GM19397 (cell line): Measurements from ENCODE around the gene PTCH2.
"Not testable (repeated sequence)": the region's sequence is repeated elsewhere in the genome, so short reads cannot be mapped to it uniquely, and the experiment has no call there.

Experiments
- ATAC-seq: cut with Tn5 transposase; IDR thresholded peaks from one replicate; pipeline ENCODE4 v1.9.1; 2021; ENCODE audit warnings: mild to moderate bottlenecking, moderate library complexity; ENCODE audit not compliant: unreplicated experiment

The PTCH2 gene

GRCh38 chr1:44805311-44806024 lies 37.6 kb downstream of the PTCH2 start:
- no peak for ATAC-seq

DNA sequence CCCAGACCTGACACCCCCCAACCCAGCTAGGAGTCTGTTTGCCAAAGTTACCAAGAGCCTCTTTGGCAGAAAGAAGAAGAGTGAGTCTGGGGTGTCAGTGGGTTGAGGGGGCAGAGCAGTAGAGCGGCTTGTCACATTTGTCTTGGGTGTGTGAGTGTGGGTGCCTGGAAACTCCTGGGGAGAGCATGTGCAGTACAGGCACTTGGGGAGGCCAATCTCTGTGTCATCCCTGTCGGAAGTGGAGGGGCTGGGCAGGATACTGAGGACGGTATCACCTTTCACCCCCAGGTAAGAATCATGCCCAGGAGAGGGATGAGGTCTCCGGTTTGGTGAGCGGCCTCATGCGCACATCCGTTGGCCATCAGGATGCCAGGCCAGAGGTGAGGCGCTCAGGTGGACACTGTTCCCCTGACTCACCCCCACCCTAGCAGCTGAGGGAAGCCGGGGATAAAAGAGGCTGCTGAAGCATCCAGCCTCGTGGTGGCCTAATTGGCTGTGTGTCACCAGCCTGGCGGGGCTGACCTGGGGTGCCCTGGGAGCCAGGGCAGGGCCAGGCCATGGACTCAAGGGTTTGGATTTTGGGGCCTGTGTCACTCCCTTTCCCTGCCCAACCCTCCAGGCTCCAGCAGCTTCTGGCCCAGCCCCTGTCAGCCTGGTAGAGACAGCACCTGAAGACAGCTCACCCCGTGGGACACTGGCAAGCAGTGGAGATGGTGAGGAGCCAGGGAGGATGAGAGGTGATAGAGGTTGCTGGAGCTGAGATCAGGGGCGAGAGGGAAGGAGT lies 39.5 kb downstream of the PTCH2 start:
- ATAC-seq: no peak

GRCh38 chr1:44803062-44803311 lies 40.1 kb downstream of the PTCH2 start:
- ATAC-seq: no peak

- ATAC-seq: no peak
Observed at GRCh38 chr1:44802306-44803061, 40.6 kb downstream of the PTCH2 start.

DNA sequence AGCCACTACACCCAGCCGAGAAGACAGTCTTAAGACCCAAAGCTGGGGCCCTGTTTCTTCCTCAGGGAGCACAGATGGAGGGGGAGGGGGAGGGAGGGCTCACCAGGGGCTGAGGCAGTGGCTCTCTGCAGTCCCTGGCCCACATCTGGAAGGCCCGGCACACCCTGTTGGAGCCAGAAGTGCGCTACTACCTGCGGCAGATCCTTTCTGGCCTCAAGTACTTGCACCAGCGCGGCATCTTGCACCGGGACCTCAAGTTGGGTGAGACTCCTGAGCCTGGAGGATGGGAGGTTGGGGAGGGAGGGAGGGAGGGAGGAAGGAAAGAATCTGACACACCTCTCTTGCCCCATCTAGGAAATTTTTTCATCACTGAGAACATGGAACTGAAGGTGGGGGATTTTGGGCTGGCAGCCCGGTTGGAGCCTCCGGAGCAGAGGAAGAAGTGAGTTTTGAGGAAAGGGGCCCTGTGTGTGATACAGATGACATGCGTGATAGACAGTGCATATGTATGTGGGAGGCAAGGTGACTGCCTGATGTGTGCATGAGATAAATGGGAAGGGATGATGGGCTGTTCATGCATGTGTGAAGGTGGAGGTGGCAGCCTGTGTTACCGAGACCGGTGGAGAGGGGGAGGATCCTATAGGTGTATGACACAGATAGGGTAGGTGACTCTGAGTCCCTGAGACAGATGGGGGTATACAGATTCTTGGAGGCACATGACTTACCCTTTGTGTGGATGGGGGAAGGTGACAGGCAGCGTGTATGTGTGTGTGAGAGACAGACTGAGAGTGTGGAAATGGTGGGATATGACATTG lies 41.4 kb downstream of the PTCH2 start:
- no peak for ATAC-seq

DNA sequence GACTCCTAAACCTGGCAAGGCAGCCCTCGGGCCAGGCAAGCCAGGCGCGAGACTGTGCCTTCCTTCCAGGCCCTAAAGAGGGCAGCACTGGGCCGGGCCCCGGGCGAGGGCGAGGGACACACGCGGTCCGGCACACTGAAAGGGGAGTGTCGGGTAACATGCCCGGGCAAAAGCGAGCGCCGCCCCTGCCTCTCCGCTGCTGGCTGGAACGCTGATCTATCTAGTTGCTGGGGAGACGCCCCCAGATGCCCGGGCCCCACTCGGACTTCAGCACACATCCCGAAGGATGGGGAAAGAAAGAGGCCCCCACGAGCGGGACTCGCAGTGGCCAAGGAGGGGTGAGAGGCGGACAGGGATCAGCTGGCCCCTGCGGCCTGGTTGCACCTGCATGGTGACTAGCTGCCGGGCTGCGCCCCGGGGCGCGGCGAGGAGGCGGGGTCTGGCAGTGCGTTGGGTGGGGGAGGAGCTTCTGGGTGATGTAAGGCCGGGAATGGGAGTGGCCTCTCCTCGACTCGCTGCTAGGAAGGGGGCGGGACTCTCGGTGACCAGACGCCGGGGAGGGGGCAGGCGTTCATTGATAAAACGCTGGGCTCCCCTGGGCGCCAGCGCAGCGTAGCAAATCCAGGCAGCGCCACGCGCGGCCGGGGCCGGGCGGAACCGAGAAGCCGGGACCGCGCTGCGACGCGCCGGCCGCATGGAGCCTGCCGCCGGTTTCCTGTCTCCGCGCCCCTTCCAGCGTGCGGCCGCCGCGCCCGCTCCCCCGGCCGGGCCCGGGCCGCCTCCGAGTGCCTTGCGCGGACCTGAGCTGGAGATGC lies 43.1 kb downstream of the PTCH2 start, which contains the start of gene PLK3:
Gene PLK3, plus strand, starts transcription at position 608 of the 815 bp plus-strand sequence. Its CDS starts 87 bp downstream, at position 695.
- peak; percentile 82 for ATAC-seq

- ATAC-seq: no peak
Observed at GRCh38 chr1:44798481-44799365, 44.3 kb downstream of the PTCH2 start.

DNA sequence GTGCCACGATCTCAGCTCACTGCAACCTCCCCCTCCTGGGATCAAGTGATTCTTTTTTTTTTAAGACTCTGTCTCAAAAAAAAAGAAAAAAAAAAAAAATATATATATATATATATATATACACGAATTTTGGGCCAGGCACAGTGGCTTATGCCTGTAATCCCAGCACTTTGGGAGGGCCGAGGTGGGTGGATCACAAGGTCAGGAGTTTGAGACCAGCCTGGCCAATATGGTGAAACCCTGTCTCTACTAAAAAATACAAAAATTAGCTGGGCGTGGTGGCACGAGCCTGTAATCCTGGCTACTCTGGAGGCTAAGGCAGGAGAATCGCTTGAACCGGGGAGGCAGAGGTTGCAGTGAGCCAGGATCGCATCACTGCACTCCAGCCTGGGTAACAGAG lies 45.2 kb downstream of the PTCH2 start:
- ATAC-seq: not testable (repeated sequence)

GRCh38 chr1:44792736-44793502 lies 50.1 kb downstream of the PTCH2 start:
- ATAC-seq: no peak

DNA sequence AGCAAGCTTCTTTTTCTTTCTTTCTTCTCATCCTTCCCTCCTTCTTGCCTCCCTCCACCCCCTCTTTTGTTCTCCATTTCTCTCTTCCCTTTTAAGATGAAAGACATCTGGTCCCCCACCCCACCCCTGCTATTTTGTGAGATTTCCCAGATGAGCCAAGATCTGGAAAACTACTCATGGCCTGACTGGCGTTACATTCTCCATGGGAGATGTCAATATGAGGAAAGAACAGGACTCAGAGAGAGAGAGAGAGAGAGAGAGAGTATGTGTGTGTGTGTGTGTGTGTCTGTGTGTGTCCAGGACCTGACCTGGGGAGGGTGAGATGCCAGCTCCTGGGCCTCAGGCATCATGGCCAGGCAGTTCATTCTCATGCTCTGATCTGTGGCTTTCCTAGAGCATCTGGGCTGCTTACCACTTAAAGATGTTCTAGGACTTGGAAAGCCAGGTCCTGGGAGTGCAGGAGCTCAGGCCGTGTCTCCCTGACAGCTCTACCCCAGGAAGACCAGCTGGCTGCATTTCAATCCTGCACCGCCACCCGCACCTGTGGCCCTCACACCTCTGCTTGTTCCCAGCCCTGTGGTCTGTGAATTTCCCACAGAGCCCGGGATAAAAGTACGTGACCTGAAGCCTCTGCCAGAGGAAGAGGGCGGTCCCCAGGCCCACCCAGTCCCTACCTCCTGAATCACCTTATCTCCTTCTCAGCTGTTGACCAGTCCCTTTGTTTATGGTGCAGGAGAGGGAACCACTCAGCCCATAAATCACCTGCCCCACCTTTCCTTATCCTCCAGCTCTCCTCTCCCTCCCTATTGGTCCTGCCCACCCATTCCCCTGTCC lies 51.9 kb downstream of the PTCH2 start:
- ATAC-seq: no peak

DNA sequence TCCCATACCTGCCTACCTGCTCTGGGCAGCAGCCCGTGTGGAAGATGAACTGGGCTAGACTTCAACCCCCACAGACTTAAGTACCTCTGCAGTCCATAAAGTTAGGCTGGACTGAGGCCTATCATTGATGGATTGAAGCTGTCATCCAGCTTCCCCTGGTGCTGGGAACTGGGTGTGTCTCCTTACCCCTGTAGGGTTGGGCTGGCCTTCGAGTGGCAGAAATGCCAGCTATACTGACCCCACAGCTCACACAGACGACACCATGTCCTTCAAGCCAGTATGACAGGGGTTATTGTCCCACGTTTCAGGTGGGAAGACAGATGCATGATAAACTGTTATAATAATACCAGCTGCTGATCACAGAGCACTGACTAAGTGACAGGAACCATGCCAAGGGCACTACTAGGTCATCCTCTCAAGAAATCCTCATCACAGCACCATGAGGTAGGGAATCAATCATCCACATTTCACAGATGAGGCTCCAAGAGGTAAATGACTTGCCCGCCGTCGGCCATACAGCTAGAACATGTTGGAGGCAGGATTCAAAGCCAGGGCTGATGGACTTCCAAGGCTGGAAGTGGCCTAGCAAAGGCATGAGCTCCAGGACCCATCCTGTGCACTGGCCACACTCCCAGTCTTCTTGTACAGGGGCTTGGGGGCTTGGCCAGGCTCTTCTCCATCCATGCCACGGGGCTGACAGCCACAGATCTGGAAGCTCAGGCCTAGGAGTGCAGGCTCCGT lies 54.8 kb downstream of the PTCH2 start, which contains the start of gene BEST4:
Gene BEST4, minus strand, starts transcription at position 51 of the 741 bp plus-strand sequence. CDS start 465 bp downstream, outside the sequence.
- ATAC-seq: no peak

GRCh38 chr1:44787506-44787905 lies 55.5 kb downstream of the PTCH2 start:
- no peak for ATAC-seq

DNA sequence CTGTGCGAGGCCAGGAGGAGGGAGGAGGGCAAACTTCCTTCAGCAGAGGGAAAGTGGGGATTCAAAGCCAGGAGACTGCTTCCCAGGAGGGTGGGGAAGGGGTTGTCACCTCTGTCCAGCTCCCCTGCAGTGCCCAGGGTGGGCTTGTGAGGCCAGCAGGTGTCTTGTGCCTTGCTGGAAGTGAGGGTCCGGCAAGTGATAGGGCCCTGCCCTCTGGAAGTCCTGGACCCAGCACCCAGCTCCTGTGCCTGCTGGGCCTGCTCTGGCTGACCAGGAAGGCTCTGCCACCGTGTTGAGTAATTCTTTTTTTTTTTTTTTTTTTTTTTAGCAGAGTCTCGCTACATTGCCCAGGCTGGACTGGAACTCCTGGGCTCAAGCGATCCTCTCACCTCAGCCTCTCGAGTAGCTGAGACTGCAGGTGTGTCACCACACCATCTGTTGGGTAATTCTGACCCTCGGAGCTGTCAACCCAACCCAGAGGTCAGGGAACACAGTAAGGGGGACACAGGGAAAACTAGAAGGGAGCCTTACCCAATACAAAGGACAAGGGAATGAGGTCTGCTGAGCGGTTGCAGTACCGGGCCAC lies 56.1 kb downstream of the PTCH2 start:
- ATAC-seq: no peak

DNA sequence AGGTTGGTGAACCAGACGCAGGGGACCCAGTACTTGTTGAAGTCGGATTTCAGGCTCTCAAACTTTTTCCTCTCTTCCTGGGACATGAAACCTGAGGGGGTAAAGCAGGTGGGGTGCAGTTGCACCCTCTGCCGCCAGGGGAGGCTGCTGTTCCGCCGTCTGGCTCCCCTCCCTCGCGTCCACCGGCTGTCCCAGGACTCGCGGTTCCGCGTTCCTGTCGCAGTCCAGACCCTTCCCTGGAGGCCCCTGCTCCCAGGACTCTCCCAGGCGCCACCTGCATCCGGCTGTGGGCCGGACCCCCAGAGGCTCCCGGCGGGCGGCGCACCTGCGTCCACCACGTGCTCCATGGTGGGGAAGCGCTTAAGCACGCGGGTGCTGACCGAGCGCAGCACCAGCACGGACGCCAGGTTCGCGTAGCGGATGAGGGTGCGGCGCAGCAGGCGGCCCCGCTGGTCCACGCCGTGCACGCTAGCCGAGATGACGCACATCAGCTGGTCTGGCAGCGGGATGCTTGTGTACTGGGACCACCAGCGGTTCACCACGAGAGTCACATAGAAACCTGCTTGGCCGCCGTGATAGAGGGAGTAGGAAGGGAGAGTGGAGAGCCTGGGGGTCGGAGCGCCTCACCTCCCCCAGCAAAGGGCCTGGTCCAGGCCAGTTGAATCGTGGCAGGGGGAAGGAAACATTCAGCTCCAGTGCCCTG lies 56.8 kb downstream of the PTCH2 start:
- ATAC-seq: no peak

DNA sequence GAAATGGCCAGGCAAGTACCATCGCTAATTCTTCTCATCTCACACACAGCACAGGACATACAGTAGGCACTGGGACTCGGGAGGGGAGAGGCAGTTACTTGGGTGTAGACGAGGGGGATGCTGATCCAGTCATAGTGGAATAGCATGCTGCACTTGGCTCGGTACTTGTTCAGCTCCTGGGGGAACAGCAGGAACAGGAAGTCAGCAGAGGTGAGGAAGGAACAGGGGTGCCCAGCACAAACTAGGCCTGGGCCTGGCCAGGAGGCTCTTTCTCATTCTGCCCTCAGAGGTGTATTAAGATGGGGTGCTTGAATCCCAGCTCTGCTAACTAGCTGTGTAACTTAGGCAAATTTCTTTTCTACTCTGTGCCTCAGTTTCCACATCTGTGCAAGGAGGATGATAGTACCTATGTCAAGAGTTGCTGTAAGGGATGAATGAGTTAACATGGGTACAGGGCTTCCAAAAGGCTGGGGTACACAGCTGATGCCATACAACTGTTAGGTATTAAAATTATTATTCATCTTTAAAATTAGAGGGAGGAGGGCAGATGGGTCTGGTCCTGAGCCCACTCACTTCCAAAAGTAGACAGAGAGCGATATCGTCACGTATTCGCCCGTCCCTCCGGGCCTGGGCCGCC lies 57.4 kb downstream of the PTCH2 start:
- ATAC-seq: no peak
